NT2/D1 (cell line): Measurements from ENCODE around the gene LCP2.
"Not testable (repeated sequence)": the region's sequence is repeated elsewhere in the genome, so short reads cannot be mapped to it uniquely, and the experiment has no call there.

ENCODE experiments used
- DNase-seq: peaks from one replicate; pipeline ENCODE4 v3.0.0-alpha.2; 2011; ENCODE audit warnings: low read depth, low spot score
- H3K27me3 ChIP-seq: 2 replicates; pipeline ENCODE4 v1.6.0; 2011; ENCODE audit warnings: mild to moderate bottlenecking; ENCODE audit not compliant: insufficient read length, insufficient read depth
- H3K36me3 ChIP-seq: 2 replicates; pipeline ENCODE4 v1.6.1; 2011; ENCODE audit warnings: mild to moderate bottlenecking, low read length, mixed read lengths; ENCODE audit not compliant: insufficient read depth, insufficient read length
- H3K4me1 ChIP-seq: 2 replicates; pipeline ENCODE4 v1.5.1; 2011; ENCODE audit not compliant: insufficient read depth, insufficient read length
- H3K4me3 ChIP-seq: 2 replicates; pipeline ENCODE4 v1.5.1; 2011; ENCODE audit warnings: low read depth; ENCODE audit not compliant: insufficient read length
- H3K9ac ChIP-seq: 2 replicates; pipeline ENCODE4 v1.6.0; 2011; ENCODE audit warnings: low read depth; ENCODE audit not compliant: insufficient read length
- H3K9me3 ChIP-seq: 2 replicates; pipeline ENCODE4 v1.5.1; 2011; ENCODE audit warnings: mild to moderate bottlenecking, low read length; ENCODE audit not compliant: insufficient read depth
- SUZ12 ChIP-seq: IDR thresholded peaks from 2 replicates; pipeline ENCODE4 v1.6.1; 2011; ENCODE audit not compliant: insufficient read length, insufficient read depth; ENCODE audit errors: extremely low read depth
- YY1 ChIP-seq: IDR thresholded peaks from 2 replicates; pipeline ENCODE4 v1.6.1; 2011; ENCODE audit not compliant: insufficient read length, insufficient read depth
- ZNF274 ChIP-seq: IDR thresholded peaks from 2 replicates; pipeline ENCODE4 v1.6.1; 2011; ENCODE audit warnings: mild to moderate bottlenecking, low read depth, low read length

The LCP2 gene

GRCh38 chr5:170252109-170252508 is 45.5 kb downstream of the LCP2 start:
- TF ChIP-seq ZNF274 (no peak), YY1 (no peak), SUZ12 (no peak)
- DNase-seq = no peak
- Histone ChIP-seq H3K9ac (no peak overlapping the region), H3K27me3 (no peaks in the 10 kb centered on the region), H3K36me3 (no peaks in the 10 kb centered on the region), H3K4me1 (no peaks in the 10 kb centered on the region), H3K4me3 (no peak overlapping the region), H3K9me3 (no peaks in the 10 kb centered on the region)

- TF ChIP-seq SUZ12 = no peak
- TF ChIP-seq YY1 = no peak
- TF ChIP-seq ZNF274 = no peak
- no peaks in the 10 kb centered on the region for H3K4me1 ChIP-seq
- no peak overlapping the region for H3K4me3 ChIP-seq
- no peaks in the 10 kb centered on the region for H3K36me3 ChIP-seq
- DNase-seq = no peak
- H3K27me3 ChIP-seq = no peaks in the 10 kb centered on the region
- H3K9me3 ChIP-seq = no peaks in the 10 kb centered on the region
- no peak overlapping the region for H3K9ac ChIP-seq
Observed at GRCh38 chr5:170251462-170251861, 46.1 kb downstream of the LCP2 start.

- H3K9ac ChIP-seq = no peak overlapping the region
- DNase-seq = no peak
- H3K4me3 ChIP-seq = no peak overlapping the region
- no peaks in the 10 kb centered on the region for H3K27me3 ChIP-seq
- H3K36me3 ChIP-seq = no peaks in the 10 kb centered on the region
- no peak for TF ChIP-seq YY1
- TF ChIP-seq SUZ12 = no peak
- no peak for TF ChIP-seq ZNF274
- no peaks in the 10 kb centered on the region for H3K9me3 ChIP-seq
- no peaks in the 10 kb centered on the region for H3K4me1 ChIP-seq
Observed at GRCh38 chr5:170250810-170251317, 46.7 kb downstream of the LCP2 start.

GRCh38 chr5:170249355-170249754 is 48.2 kb downstream of the LCP2 start:
- Histone ChIP-seq H3K9ac (no peak overlapping the region), H3K36me3 (no peaks in the 10 kb centered on the region), H3K4me1 (no peaks in the 10 kb centered on the region), H3K4me3 (no peak overlapping the region), H3K9me3 (no peaks in the 10 kb centered on the region), H3K27me3 (no peaks in the 10 kb centered on the region)
- TF ChIP-seq YY1 = no peak
- TF ChIP-seq ZNF274 = no peak
- TF ChIP-seq SUZ12 = no peak
- no peak for DNase-seq

- H3K36me3 ChIP-seq, H3K9me3 ChIP-seq, DNase-seq, H3K27me3 ChIP-seq, H3K4me1 ChIP-seq, H3K4me3 ChIP-seq, H3K9ac ChIP-seq: not testable (repeated sequence)
Observed at GRCh38 chr5:170248931-170249227, 48.7 kb downstream of the LCP2 start.

DNA sequence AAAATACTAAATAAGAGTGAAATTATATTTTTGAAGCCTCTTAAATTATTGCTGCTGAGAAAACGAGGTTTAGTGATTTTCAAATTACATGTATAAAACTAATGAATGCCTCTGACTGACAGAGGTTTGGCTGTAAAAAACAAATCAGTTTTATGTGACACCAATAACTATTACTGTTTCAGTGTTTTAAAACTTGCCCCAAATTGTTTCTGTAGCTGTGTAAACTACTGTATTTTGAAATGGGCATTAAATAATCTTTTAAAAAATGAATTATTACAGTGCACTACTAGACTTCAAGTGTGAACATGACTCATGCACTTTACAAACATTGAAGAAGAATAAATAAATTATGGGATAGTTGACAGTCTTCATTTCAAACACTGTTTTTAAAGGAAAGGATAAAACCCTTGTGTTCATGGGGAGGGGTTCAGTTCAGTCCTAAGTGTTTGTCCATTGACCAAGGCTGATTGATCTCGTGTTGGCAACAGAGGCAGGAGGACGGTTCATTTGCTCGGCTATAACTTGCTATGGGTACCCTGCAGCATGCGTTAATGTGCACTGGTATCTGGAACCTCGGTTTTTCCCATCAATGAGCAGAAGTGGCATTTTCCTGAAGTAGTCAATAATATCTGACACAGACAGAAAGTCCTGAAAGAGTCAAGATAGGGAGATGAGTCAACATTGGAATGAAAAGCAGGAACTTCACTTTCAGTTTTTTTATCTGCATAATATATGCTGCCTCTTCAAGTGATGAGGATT is 49.2 kb downstream of the LCP2 start:
- H3K4me3 ChIP-seq = no peak overlapping the region
- TF ChIP-seq SUZ12 (no peak), ZNF274 (no peak), YY1 (no peak)
- H3K27me3 ChIP-seq = no peaks in the 10 kb centered on the region
- no peaks in the 10 kb centered on the region for H3K4me1 ChIP-seq
- H3K9ac ChIP-seq = no peak overlapping the region
- no peak for DNase-seq
- no peaks in the 10 kb centered on the region for H3K36me3 ChIP-seq
- no peaks in the 10 kb centered on the region for H3K9me3 ChIP-seq

DNA sequence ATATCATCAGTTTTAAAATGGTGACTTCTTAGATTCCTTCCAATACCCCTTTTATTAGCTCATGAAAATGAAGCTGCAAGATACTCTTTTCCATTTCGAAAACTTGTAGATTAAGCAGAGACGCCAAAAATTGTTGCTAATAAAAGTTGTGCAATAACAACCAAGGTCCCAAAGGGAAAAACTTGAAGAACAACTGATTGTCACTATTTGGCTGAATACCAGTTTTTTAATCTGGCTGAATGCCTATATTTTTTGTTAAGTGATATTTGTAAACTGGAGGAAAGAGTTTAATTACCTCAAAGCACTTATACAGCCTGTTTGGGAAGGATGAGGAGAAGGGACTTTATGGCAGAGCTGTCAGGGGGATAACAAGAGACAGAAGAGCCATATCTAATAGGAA is 50.2 kb downstream of the LCP2 start:
- TF ChIP-seq YY1 = no peak
- TF ChIP-seq ZNF274 = no peak
- no peak for TF ChIP-seq SUZ12
- no peak for DNase-seq
- H3K36me3 ChIP-seq = no peaks in the 10 kb centered on the region
- H3K4me3 ChIP-seq = no peak overlapping the region
- H3K9me3 ChIP-seq = no peaks in the 10 kb centered on the region
- no peaks in the 10 kb centered on the region for H3K27me3 ChIP-seq
- H3K9ac ChIP-seq = no peak overlapping the region
- no peaks in the 10 kb centered on the region for H3K4me1 ChIP-seq
